H1 (cell line): ENCODE measurements around the gene CISTR. TPM values are rescaled to one million over a fixed set of nuclear protein-coding genes. Genes with fewer than 3 reads are reported as not detected.

Source experiments
- CTCF ChIA-PET: fragments of 300-600 bp; sonication (Branson Sonifier 250); formaldehyde crosslinking; loops from one replicate; lab custom pipeline; 2021; ENCODE audit not compliant: partially characterized antibody; lab: Charles Lee
- POLR2A ChIA-PET: fragments of 300-600 bp; sonication (Branson Sonifier 250); formaldehyde crosslinking; loops from one replicate; lab custom pipeline; 2021; ENCODE audit warnings: inconsistent platforms; ENCODE audit not compliant: partially characterized antibody; lab: Charles Lee
- DNase-seq, 2 experiments: peaks; one replicate each; pipeline versions ENCODE4 v3.0.0 to v3.0.0-alpha.2; 2010 to 2022; ENCODE audit warnings: low spot score in 2 of 2, low read depth in 1 of 2, mixed read lengths in 1 of 2
- FAIRE-seq: peaks from 2 replicates; lab custom pipeline; 2011; peaks lifted over from hg19 to GRCh38; lab: Jason Lieb, UNC
- H2AFZ ChIP-seq: 2 replicates; pipeline ENCODE4 v1.8.1; 2012; ENCODE audit warnings: low read length, inconsistent platforms
- H2AK5ac ChIP-seq: 2 replicates; pipeline ENCODE4 v1.6.1; 2013; ENCODE audit warnings: low read depth, low read length
- H2BK120ac ChIP-seq: replicated peaks from 2 replicates; pipeline ENCODE3; 2013; ENCODE audit warnings: low read depth, low read length, inconsistent platforms
- H2BK12ac ChIP-seq: 2 replicates; pipeline ENCODE4 v1.6.1; 2013; ENCODE audit warnings: low read depth, low read length
- H2BK15ac ChIP-seq: 2 replicates; pipeline ENCODE4 v1.6.1; 2013; ENCODE audit warnings: low read length
- H2BK20ac ChIP-seq: 2 replicates; pipeline ENCODE4 v1.6.1; 2013; ENCODE audit warnings: low read length
- H2BK5ac ChIP-seq: 2 replicates; pipeline ENCODE4 v1.6.1; 2013; ENCODE audit warnings: low read depth, low read length
- H3K14ac ChIP-seq: 2 replicates; pipeline ENCODE4 v1.6.1; 2013; ENCODE audit warnings: inconsistent platforms; ENCODE audit not compliant: insufficient read length
- H3K18ac ChIP-seq: 2 replicates; pipeline ENCODE4 v1.6.1; 2013; ENCODE audit warnings: low read length; ENCODE audit errors: extremely low read depth
- H3K23ac ChIP-seq: 2 replicates; pipeline ENCODE4 v1.6.1; 2013; ENCODE audit warnings: inconsistent platforms; ENCODE audit not compliant: insufficient read length
- H3K23me2 ChIP-seq: 2 replicates; pipeline ENCODE4 v1.6.1; 2013; ENCODE audit warnings: low read depth, low read length
- H3K27ac ChIP-seq: 2 replicates; pipeline ENCODE4 v1.6.1; 2011; ENCODE audit warnings: low read depth, low read length, inconsistent platforms
- H3K27me3 ChIP-seq, 4 experiments: replicated peaks in 1 of 4; 1 replicate in 1 of 4; 2 replicates in 3 of 4; pipeline versions ENCODE4 v1.6.1 to v1.8.1; 2011 to 2013; ENCODE audit warnings: low read length in 3 of 4, mild to moderate bottlenecking in 3 of 4, inconsistent platforms in 2 of 4, mixed read lengths in 2 of 4, moderate library complexity in 1 of 4; ENCODE audit not compliant: control insufficient read depth in 3 of 4, insufficient read depth in 3 of 4; ENCODE audit errors: extremely low read depth in 1 of 4
- H3K36me3 ChIP-seq, 4 experiments: 2 replicates each; pipeline versions ENCODE4 v1.6.1 to v1.8.1; 2011 to 2013; ENCODE audit warnings: mild to moderate bottlenecking in 4 of 4, low read length in 3 of 4, moderate library complexity in 2 of 4, control low read depth in 1 of 4, inconsistent platforms in 1 of 4; ENCODE audit not compliant: insufficient read depth in 4 of 4, control insufficient read depth in 2 of 4
- H3K4ac ChIP-seq: replicated peaks from 2 replicates; pipeline ENCODE3; 2013; ENCODE audit warnings: low read length, low read depth, mixed read lengths, inconsistent platforms; ENCODE audit not compliant: insufficient read length
- H3K4me1 ChIP-seq, 4 experiments: replicated peaks in 1 of 4; 1 replicate in 1 of 4; 2 replicates in 3 of 4; pipeline versions ENCODE4 v1.6.1 to v1.8.1; 2011 to 2013; ENCODE audit warnings: low read length in 3 of 4, inconsistent platforms in 2 of 4, mixed read lengths in 1 of 4; ENCODE audit not compliant: insufficient read depth in 4 of 4, control insufficient read depth in 3 of 4
- H3K4me2 ChIP-seq, 2 experiments: 2 replicates each; pipeline versions ENCODE4 v1.6.1 to v1.8.1; 2011 to 2013; ENCODE audit warnings: low read depth in 2 of 2, low read length in 2 of 2, control low read depth in 1 of 2, inconsistent platforms in 1 of 2, mild to moderate bottlenecking in 1 of 2; ENCODE audit not compliant: insufficient read depth in 1 of 2
- H3K4me3 ChIP-seq, 4 experiments: fragments of 200-600, 300-600 bp in 1 of 4; sonication (generic), shearing (Covaris generic), sonication (Bioruptor Twin) in 1 of 4; 2 replicates each; pipeline versions ENCODE4 v1.5.1 to v1.8.1; 2011 to 2016; ENCODE audit warnings: low read length in 4 of 4, low read depth in 3 of 4, control low read depth in 2 of 4, inconsistent platforms in 2 of 4, mild to moderate bottlenecking in 2 of 4, mixed read lengths in 1 of 4, moderate library complexity in 1 of 4; ENCODE audit not compliant: insufficient read depth in 2 of 4; ENCODE audit errors: extremely low read depth in 1 of 4
- H3K56ac ChIP-seq: replicated peaks from 2 replicates; pipeline ENCODE3; 2013; ENCODE audit warnings: low read depth, mild to moderate bottlenecking, mixed read lengths, low read length, inconsistent platforms; ENCODE audit not compliant: insufficient read length
- H3K79me1 ChIP-seq: 2 replicates; pipeline ENCODE4 v1.6.1; 2013; ENCODE audit warnings: low read depth, low read length, control low read depth
- H3K79me2 ChIP-seq, 2 experiments: 2 replicates each; pipeline versions ENCODE4 v1.6.1 to v1.8.1; 2012 to 2013; ENCODE audit warnings: low read length in 2 of 2, mild to moderate bottlenecking in 2 of 2, inconsistent platforms in 1 of 2; ENCODE audit not compliant: insufficient read depth in 2 of 2, control insufficient read depth in 1 of 2
- H3K9ac ChIP-seq, 4 experiments: replicated peaks in 1 of 4; 1 replicate in 1 of 4; 2 replicates in 3 of 4; pipeline versions ENCODE4 v1.6.1 to v1.8.1; 2011 to 2013; ENCODE audit warnings: low read depth in 3 of 4, low read length in 3 of 4, control low read depth in 2 of 4, mild to moderate bottlenecking in 2 of 4, moderate library complexity in 2 of 4, inconsistent platforms in 1 of 4; ENCODE audit errors: extremely low read depth in 1 of 4
- H3K9me3 ChIP-seq, 2 experiments: 2 replicates each; pipeline versions ENCODE4 v1.6.1 to v1.8.1; 2012 to 2013; ENCODE audit warnings: mild to moderate bottlenecking in 2 of 2, moderate library complexity in 2 of 2, control low read depth in 1 of 2, inconsistent platforms in 1 of 2, low read depth in 1 of 2, low read length in 1 of 2, mixed read lengths in 1 of 2; ENCODE audit not compliant: insufficient read depth in 2 of 2
- H4K20me1 ChIP-seq, 2 experiments: replicated peaks in 1 of 2; 2 replicates each; pipeline versions ENCODE3 to v1.8.1; 2011 to 2013; ENCODE audit warnings: inconsistent platforms in 2 of 2, low read length in 2 of 2, mild to moderate bottlenecking in 1 of 2; ENCODE audit not compliant: insufficient read depth in 2 of 2, control insufficient read depth in 1 of 2
- H4K5ac ChIP-seq: 2 replicates; pipeline ENCODE4 v1.6.1; 2013; ENCODE audit warnings: low read length, low read depth, mixed read lengths, inconsistent platforms; ENCODE audit not compliant: insufficient read length
- H4K8ac ChIP-seq: 2 replicates; pipeline ENCODE4 v1.8.0; 2013; ENCODE audit warnings: mild to moderate bottlenecking, moderate library complexity, low read length, inconsistent platforms; ENCODE audit not compliant: insufficient read depth; ENCODE audit errors: extremely low read depth
- H4K91ac ChIP-seq: replicated peaks from 2 replicates; pipeline ENCODE3; 2013; ENCODE audit warnings: low read length, mixed read lengths, inconsistent platforms; ENCODE audit not compliant: insufficient read length
- ASH2L ChIP-seq: fragments of 200-600, 300-600 bp; sonication (generic); IDR thresholded peaks from one replicate; pipeline ENCODE4 v1.7.1; 2017; ENCODE audit warnings: low read length
- ATF2 ChIP-seq: IDR thresholded peaks from 2 replicates; pipeline ENCODE4 v1.6.1; 2012; ENCODE audit warnings: low read length, inconsistent platforms
- CHD2 ChIP-seq: IDR thresholded peaks from 2 replicates; pipeline ENCODE4 v1.6.1; 2012; ENCODE audit warnings: low read length, improper control_type of control experiment
- CTCF ChIP-seq, 3 experiments: IDR thresholded peaks; 1 replicate in 2 of 3; 2 replicates in 1 of 3; pipeline versions ENCODE4 v1.5.1 to v1.6.1; 2011; ENCODE audit warnings: low read length in 3 of 3, mild to moderate bottlenecking in 3 of 3, inconsistent platforms in 2 of 3, low read depth in 1 of 3, moderate library complexity in 1 of 3; ENCODE audit not compliant: insufficient read depth in 1 of 3; ENCODE audit errors: control extremely low read depth in 1 of 3
- E2F6 ChIP-seq: IDR thresholded peaks from 2 replicates; pipeline ENCODE4 v1.6.1; 2012; ENCODE audit warnings: inconsistent platforms
- RAD21 ChIP-seq, 2 experiments: IDR thresholded peaks in 1 of 2; conservative IDR thresholded peaks in 1 of 2; 2 replicates each; pipeline ENCODE4 v1.6.1; 2011; ENCODE audit warnings: low read depth in 2 of 2, low read length in 2 of 2, improper control_type of control experiment in 1 of 2, inconsistent platforms in 1 of 2, mild to moderate bottlenecking in 1 of 2, moderate library complexity in 1 of 2
- SIN3A ChIP-seq, 2 experiments: IDR thresholded peaks in 1 of 2; conservative IDR thresholded peaks in 1 of 2; 2 replicates each; pipeline ENCODE4 v1.6.1; 2011 to 2012; ENCODE audit warnings: low read length in 2 of 2, improper control_type of control experiment in 1 of 2, low read depth in 1 of 2, mild to moderate bottlenecking in 1 of 2
- YY1 ChIP-seq: IDR thresholded peaks from 2 replicates; pipeline ENCODE4 v1.6.1; 2011; ENCODE audit warnings: low read depth, mild to moderate bottlenecking, low read length
- WGBS, 2 experiments: shearing (Covaris generic) in 1 of 2; methylation state at CpG; one replicate each; pipeline versions ENCODE4 v1.1.6 to v1.1.7; 2013 to 2015; ENCODE audit warnings: low lambda C conversion rate in 2 of 2, mixed read lengths in 2 of 2, inconsistent platforms in 1 of 2, low coverage in 1 of 2, missing lambda C conversion rate in 1 of 2; ENCODE audit not compliant: insufficient replicate concordance in 2 of 2, insufficient coverage in 1 of 2, insufficient read length in 1 of 2; ENCODE audit errors: extremely low coverage in 1 of 2, missing lambda C conversion rate in 1 of 2; 5-methylcytosine and 5-hydroxymethylcytosine counted together
- polyA plus RNA-seq, 7 experiments: library from polyadenylated mRNA; depleted of rRNA in 3 of 7; stranded (reverse) in 5 of 7; unstranded in 2 of 7; fragments of >200 nt in 5 of 7; fragments of 200-250 nt in 2 of 7; gene quantifications; 1 replicate in 5 of 7; 2 replicates in 1 of 7; 4 replicates in 1 of 7; pipeline versions ENCODE4 v1.2.1 to v1.2.3, GENCODE V29; 2011 to 2013; ENCODE audit warnings: missing spikeins in 2 of 7, mixed read lengths in 2 of 7
- total RNA-seq: library from RNA; stranded (reverse); fragmentation: NEBNext Ultra II Directional; extraction: Animal tissue kit (Norgen Biotek cat#: 25700); gene quantifications from 2 replicates; pipeline ENCODE4 v1.2.1, GENCODE V29; 2021

Gene CISTR
- total and polyA plus RNA-seq, 2 of the 8 experiments (the other 6 are each of a cell fraction or from before 2014, with no cell fraction given) = not detected

- peaks cover 0 to 1% of the 10 kb centered on the region in 2 experiments for H4K20me1 ChIP-seq
- no peaks in the 10 kb centered on the region for H3K79me1 ChIP-seq
- H3K4me3 ChIP-seq = no peak overlapping the region
- H2BK120ac ChIP-seq = no peak overlapping the region
- H2BK20ac ChIP-seq = no peak overlapping the region
- no peaks in the 10 kb centered on the region for H3K4me1 ChIP-seq
- no peak overlapping the region for H4K91ac ChIP-seq
- H3K18ac ChIP-seq = no peak overlapping the region
- H3K9me3 ChIP-seq = no peaks in the 10 kb centered on the region
- ChIA-PET POLR2A (no interaction called here), CTCF (interaction anchor here (0.9 to 1.8 kb wide), 12 partner anchors 12 to 199 kb away, joined by 3 to 8 read pairs (median 4); no protein-coding TSS in a partner anchor)
- H3K23me2 ChIP-seq = no peaks in the 10 kb centered on the region
- no peaks in the 10 kb centered on the region for H3K79me2 ChIP-seq
- 82% methylated on average over 5 of the region's 5 CpGs; no CpG with 5 or more reads in 1 of the 2 experiments for WGBS, 2 experiments
- no peak overlapping the region for H4K5ac ChIP-seq
- no peak overlapping the region for H2BK15ac ChIP-seq
- no peak overlapping the region for H2BK5ac ChIP-seq
- H3K27ac ChIP-seq = no peak overlapping the region
- H4K8ac ChIP-seq = no peak overlapping the region
- no peak overlapping the region for H3K14ac ChIP-seq
- no peak overlapping the region for H2AK5ac ChIP-seq
- H3K9ac ChIP-seq = no peak overlapping the region
- no peak overlapping the region for H2AFZ ChIP-seq
- no peak overlapping the region for H3K4me2 ChIP-seq
- no peak overlapping the region for H2BK12ac ChIP-seq
- peaks cover 0 to 12% (median 7%) of the 10 kb centered on the region in 4 experiments; a peak in 4 of 7 replicates for H3K27me3 ChIP-seq
- no peak overlapping the region for H3K56ac ChIP-seq
- no peak for FAIRE-seq
- H3K23ac ChIP-seq = no peak overlapping the region
- H3K4ac ChIP-seq = no peak overlapping the region
- no peaks in the 10 kb centered on the region for H3K36me3 ChIP-seq
- no peak for DNase-seq
- TF ChIP-seq ASH2L (no peak), E2F6 (no peak), RAD21 (IDR thresholded peaks at IDR 0.05 in 1 of 2, conservative IDR thresholded peaks at IDR 0.05 in 1 of 2; ENCODE audit: low read depth in 2 of 2, low read length in 2 of 2) (no peak), CHD2 (no peak), SIN3A (conservative IDR thresholded peaks at IDR 0.05 in 1 of 2, IDR thresholded peaks at IDR 0.05 in 1 of 2; ENCODE audit: low read depth in 1 of 2, low read length in 2 of 2) (no peak), ATF2 (no peak), YY1 (no peak), CTCF (IDR thresholded peaks at IDR 0.05; ENCODE audit: control extremely low read depth in 1 of 3, insufficient read depth in 1 of 3, low read depth in 1 of 3, low read length in 3 of 3) (no peak)
Observed at GRCh38 chr12:53768976-53769375, 17.2 kb upstream of the CISTR start.
